ENCODE results near the gene GPR137. TPM values are rescaled to one million over a fixed set of nuclear protein-coding genes. Genes with fewer than 3 reads are reported as not detected.

The GPR137 gene, protein sequence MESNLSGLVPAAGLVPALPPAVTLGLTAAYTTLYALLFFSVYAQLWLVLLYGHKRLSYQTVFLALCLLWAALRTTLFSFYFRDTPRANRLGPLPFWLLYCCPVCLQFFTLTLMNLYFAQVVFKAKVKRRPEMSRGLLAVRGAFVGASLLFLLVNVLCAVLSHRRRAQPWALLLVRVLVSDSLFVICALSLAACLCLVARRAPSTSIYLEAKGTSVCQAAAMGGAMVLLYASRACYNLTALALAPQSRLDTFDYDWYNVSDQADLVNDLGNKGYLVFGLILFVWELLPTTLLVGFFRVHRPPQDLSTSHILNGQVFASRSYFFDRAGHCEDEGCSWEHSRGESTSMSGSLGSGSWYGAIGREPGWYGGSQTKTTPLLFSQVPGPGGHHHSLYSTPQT
- 3.9 and 6.4 TPM in 2 replicates for total RNA-seq

DNA sequence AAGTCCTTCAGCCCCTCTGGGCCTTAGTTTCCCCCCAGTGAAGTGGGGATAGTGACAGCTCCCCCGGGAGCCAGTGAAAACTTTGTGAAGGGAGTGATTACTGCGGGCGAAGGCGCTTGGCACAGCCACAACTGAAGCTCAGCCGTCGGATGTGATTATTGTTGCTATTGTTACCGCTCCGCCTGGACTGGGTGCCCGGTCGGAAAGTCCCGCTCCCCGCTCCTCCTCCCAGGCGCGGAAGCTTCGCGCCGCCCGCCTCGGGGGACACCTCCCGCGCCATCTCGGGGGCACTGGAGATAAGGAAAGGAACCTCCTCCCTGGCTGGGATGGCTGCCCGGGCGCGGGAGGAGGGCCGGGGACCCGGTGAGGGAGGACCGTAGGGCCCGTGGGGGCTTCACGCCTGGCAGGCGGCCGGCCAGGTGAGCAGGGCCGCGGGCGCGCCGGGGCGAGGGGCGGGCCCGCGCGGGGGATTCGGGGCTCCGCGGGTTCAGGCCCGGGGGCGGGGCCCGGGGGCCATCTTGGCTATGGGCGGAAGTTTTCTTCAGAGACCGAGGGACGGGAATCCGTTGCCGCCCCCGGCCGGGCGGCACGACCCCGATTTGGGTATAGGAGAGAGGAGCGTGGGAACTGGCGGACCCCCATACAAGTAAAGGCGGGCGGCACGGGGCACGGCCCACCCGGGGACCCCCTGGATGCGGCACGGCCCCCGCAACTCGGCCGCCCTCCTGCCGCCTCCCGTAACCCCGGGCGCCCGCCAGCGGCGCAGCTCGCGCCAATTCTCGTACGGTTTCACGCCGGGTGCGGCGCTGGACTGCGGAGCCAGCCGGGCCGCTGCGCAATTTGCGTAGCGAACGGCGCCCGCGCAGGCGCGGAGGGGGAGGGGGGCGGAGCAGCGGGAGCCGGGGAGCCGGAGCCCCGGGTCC is at the start of gene GPR137:
Gene GPR137, plus strand, starts transcription at position 887 of the 923 bp plus-strand sequence. CDS start 677 bp downstream, outside the sequence.

DNA sequence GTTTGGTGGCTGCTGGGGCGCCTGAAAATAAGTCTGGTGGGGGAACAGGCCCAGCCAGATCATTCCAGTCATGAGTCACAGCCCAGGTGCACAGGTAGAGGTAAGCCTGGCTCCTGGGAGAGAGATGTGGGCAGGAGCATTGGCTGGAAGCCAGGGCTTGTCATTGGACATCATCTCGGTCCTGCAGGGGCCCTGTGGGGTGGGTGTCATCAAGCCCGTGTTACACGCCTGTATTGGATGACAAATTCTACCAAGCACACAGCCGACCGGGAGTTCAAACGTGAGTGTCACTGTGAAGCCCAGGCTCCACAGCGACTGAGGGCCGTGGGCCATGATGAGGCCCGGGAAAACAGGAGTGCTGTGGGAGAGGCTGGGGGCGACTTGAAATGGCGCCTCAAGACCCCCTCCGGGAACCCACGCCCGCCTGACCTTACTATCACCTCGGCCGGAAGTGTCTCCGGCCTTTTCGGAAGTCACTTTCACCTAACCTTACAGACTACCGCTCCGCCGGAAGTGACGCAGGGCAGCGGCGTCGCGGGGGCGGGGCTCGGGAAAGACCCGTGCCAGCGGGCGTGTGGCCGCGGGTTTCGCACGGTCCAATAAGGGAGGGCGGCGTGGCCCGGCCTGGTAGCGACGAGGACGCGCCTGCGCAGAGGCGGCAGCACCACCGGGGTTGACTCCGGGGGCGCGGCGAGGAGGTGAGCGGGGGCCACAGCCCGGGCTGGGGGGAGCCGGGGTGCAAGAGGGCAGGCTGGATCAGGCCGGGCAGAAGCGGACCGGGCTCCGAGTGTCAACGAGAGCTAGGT is 45.0 kb upstream of the GPR137 start, which contains the start of gene FKBP2:
Gene FKBP2, plus strand, starts transcription at position 661 of the 806 bp plus-strand sequence. CDS start 1,293 bp downstream, outside the sequence.

DNA sequence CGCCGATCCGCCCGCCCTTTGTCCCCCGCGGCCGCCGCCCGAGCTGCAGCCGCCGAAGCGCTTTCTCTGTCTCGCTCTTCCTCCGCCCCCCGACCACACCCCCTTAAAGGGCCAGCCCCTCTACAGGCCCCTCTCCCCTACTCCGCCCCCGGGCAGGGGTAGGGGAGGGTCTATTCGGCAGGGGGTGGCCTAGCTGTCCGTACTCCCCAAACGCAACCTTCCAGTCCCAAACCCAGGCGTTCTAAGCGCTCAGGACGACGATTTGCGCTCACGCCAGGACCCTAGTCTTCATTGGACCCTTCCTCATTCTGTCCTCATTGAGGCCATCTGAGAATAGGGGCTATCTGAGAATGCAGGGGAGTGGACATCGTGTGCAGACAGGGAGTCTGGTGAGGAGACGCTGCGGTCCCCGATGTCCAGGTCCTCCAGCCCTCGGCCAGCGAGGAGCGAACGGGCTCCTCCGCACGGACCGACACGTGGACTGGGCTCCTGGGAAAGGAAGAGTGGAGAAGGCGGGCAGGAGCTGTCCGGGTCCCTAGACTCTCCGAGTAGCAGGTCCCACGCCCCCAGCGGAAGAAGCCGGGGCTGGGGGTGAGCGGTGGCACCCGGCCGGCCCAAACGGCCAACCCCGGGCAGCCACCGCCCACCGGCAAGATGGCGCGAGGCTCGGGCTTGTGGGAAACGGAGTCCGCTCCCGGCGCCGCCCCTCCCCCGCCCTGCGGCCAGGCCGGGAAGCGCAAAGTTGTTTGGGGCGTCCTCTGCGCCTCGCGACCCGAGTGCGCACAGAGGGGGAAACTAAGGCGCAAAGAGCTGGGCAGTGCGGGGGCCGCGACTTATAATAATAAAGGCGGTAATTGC is 38.5 kb upstream of the GPR137 start, which contains the start of gene PPP1R14B:
Gene PPP1R14B, minus strand, starts transcription at position 73 of the 858 bp plus-strand sequence. CDS start 270 bp downstream, outside the sequence.

DNA sequence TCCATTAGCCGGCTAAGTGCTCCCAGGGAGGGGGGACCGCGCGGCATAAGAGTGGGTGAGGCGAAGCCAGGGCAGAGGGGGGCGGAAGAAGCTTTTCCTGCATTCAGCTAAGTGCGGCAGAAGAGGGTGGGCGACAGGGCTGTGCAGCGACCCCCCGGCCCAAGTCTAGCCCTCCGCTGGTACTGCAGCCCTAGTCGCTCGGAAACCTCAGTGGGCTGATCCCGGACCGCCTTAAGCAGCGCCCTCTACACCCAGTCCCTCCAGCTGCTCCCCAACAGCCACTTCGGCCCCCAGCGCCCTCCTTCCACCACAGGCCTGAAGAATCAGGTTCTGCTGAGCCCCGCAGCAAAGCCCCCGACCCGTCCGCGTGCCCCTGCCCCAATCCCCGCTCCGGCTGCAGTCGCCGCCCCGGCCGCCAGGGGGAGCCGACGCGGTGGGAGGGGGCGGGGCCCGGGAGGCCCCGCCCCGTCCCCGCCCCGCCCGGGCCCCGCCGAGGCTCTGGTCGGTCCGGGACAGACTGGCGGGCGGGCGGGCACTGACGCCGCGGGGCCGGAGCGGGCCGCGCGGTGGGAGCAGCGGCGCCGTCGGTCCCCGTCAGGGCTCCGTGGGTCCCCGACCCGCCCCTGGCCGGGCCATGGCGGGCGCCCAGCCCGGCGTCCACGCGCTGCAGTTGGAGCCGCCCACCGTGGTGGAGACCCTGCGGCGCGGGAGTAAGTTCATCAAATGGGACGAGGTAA is 34.5 kb upstream of the GPR137 start, which contains the start of gene PLCB3:
Gene PLCB3, plus strand, starts transcription at position 515 of the 737 bp plus-strand sequence. Its CDS starts 120 bp downstream, at position 635.

DNA sequence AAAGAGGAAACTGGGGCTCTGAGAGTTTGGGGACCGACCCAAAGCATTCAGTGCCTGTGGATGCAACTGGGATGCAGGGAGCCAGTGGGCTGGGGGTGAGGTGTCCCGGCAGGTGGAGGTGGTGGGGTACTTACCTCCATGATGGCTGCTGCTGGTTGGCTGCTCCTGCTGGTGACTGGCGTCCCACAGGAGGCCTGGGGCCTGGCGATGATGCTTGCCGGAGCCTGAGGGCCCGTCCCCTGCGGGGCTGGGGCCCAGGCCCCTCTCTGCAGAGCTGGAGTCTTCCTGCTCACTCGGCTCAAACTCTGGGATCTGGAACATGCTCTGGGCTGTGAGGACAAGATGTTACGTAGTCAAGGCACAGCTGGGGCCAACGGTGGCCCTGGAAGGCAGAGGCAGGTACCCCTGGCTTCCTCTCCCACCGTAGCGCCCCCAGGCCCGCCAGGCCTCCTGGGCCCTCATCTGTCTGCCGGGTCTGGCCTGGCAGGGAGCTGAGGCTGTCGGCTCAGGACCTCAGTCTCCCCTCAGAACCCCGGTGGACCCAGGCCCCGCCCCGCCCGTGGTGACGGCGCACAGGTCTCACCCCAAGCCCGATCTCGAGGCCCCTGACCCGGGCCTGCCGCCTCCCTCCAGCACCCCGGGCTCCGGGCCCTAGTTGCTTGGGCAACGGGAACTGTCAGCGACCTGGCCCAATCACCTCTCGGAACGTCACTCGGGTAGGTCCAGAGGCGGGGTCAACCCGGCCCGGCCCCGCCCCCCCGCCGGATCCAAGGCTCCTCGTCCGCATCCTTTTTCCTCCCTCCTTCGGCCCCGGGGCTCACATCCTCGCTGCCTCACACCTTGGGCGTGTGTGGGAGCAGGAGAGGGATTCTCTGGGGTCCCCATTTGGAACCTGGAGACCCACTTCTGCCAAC is 1.3 kb upstream of the GPR137 start, which contains the start of gene BAD:
Gene BAD, minus strand, starts transcription at position 618 of the 914 bp plus-strand sequence. Its CDS starts 297 bp downstream, at position 321.

DNA sequence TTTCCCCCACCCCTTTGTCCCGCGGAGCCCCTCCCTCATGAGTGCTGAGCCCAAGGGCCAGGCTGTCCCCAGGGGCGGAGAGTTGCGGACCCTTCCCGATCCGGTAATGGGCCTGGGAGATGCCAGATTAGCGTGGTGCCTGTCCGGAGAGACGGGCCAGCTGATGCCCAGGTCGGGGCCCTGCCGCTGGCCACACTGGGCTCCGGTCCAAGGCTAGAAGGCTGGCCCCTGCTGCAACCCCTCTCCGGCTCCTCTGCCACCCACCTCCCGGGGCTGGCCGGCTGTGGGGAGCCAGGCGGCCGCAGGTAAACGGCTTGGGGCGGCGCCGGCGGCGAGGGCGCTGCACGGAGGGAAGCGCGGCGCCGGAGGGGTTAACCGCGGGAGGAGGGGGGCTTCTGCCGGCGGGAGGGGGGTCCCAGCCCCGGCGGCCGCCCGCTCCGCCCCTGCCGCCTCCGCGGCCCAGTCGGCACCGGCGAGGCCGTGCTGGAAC is 5.7 kb downstream of the GPR137 start, which contains the start of gene KCNK4:
Gene KCNK4, plus strand, starts transcription at position 41 of the 490 bp plus-strand sequence. CDS start 1,717 bp downstream, outside the sequence.

DNA sequence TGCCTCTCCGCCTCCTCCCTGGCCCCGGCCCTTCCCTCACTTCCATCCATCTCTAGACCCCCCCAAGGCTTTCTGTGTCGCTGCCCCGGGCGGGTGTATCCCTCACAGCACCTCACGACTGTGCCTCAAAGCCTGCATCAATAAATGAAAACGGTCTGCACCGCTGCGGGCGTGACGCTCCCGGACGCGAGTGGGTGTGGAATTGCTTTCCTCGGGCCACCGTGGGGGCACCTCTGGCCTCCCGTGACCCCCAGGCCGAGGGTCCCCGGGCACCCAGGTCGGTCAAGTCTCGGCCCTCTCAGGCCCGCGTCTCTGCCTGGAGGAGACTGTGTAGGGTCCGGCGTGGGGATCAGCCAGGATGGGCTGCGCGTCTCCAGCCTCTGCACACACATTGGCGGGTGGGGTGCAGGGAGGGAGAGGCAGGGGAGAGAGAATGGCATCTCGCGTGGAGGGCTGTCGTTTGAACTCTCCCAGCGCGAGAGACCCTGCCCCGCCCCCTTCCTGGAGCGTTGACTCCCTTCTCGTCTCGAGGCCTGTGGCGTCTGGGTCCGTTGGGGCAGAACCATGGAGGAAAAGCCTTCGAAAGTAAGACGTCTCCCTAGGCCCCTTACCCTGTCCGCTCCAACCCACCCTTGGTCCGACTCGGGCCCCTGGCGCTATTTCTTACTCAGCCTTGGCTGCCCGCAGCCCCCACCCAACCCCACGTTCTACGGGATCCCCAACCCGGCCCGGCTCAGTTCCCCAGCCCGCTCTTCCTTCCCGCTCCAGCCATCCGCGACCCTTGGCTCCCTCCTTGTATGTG is 14.4 kb downstream of the GPR137 start, which contains the start of gene CATSPERZ:
Gene CATSPERZ, plus strand, starts transcription at position 512 of the 802 bp plus-strand sequence. Its CDS starts 53 bp downstream, at position 565.

DNA sequence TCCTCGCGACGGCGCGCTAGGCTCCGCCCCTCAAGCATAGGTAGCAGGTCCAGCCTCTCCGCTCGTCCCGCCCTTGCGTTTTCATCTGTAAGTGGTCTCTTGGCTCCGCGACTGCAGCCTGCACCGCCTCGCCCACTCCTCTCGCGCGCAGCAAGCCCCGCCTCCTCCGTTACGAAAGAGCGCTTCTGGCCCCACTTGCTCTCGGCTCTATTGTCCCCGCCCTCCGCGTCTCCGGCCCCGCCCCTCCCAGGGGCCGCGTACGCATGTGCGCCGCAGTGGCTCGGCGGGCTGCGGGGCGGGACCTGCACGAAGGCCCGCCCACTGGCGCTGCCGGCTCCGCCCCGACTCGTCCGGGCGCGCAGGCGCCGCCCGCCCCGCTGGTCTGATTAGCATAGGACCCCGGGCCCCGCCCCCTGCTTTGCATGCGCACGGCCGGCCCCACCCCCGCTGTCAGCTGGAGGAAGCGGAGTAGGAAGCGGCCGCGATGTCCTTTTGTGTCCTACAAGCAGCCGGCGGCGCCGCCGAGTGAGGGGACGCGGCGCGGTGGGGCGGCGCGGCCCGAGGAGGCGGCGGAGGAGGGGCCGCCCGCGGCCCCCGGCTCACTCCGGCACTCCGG is 19.5 kb downstream of the GPR137 start, which contains the start of gene ESRRA:
Gene ESRRA, plus strand, starts transcription at position 450 of the 616 bp plus-strand sequence. CDS start 1,656 bp downstream, outside the sequence.

DNA sequence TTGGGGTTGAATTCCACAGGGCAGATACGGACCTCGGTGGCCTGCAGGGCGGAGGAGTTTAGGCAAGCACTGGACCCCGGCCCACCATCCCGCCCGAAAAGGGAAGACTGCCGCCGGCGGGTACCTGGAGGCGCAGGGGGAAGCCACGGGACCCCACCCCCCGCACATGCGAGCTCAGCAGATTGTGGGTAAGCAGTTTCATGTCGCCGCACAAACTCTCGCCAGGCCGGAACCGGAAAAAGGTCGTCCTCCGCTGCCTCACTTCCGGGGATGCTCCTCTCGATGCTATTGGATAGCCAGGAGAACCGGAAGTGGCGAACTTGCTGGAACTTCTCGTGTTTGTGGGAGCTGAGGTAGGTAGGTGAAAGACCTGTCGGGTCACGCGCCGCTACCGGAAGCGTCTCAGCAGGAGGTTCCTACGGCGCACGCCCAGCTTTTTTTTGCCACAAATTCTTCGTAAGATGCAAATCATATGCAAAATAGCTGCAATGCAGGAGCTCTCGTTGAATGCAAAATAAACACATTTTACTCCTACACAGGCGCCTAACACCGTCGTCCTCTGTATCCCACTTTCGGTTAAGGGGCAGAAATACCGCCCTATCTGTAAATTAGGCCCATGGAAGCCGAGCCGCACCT is 31.8 kb downstream of the GPR137 start, which contains the start of gene TRMT112:
Gene TRMT112, minus strand, starts transcription at position 235 of the 636 bp plus-strand sequence. Its CDS starts 33 bp downstream, at position 202.

DNA sequence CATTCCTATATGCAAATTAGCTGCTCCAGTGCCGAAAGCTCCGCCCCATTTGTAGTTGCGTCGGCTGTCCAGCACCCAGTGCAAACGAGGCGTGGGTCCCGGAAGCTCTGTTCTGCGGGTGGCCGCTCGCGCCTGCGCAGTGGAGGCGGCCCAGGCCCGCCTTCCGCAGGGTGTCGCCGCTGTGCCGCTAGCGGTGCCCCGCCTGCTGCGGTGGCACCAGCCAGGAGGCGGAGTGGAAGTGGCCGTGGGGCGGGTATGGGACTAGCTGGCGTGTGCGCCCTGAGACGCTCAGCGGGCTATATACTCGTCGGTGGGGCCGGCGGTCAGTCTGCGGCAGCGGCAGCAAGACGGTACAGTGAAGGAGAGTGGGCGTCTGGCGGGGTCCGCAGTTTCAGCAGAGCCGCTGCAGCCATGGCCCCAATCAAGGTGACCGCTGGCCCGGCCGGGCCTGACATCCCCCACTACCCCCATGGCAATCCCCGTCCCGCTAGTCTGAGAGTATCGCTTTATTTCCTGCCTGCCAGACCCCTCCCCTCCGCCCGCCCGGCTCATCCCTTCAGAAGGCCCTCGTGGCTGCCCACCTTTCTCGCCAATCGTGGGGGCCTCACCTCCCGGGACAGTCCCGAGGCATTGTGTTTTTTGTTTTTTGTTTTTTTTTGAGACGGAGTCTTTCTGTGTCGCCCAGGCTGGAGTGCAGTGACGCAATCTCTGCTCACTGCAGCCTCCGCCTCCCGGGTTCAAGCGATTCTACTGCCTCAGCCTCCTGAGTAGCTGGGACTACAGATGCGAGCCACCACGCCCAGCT is 32.5 kb downstream of the GPR137 start, which contains the start of gene PRDX5:
Gene PRDX5, plus strand, starts transcription at position 161 of the 805 bp plus-strand sequence. Its CDS starts 95 bp downstream, at position 256.

Other genes starting within 250 kb of the GPR137 start
- gene FLRT1, start 249.9 kb upstream of the GPR137 start, total RNA-seq, result not detected in 2 replicates
- gene MACROD1, start 119.7 kb upstream of the GPR137 start, total RNA-seq, result 28.3 and 44.1 TPM in 2 replicates
- gene STIP1, start 99.7 kb upstream of the GPR137 start, total RNA-seq, result 98.9 and 144 TPM in 2 replicates
- gene FERMT3, start 79.1 kb upstream of the GPR137 start, total RNA-seq, result 0.96 and 1.3 TPM in 2 replicates
- 33.5 and 64.8 TPM in 2 replicates for gene TRPT1, start 59.7 kb upstream of the GPR137 start, total RNA-seq
- 72.5 and 84.8 TPM in 2 replicates for gene NUDT22, start 59.6 kb upstream of the GPR137 start, total RNA-seq
- 4.1 and 7.0 TPM in 2 replicates for gene DNAJC4, start 55.3 kb upstream of the GPR137 start, total RNA-seq
- 14.9 and 22.2 TPM in 2 replicates for gene VEGFB, start 51.3 kb upstream of the GPR137 start, total RNA-seq
- 45.2 and 70.1 TPM in 2 replicates for gene FKBP2, start 44.8 kb upstream of the GPR137 start, total RNA-seq
- 389 and 401 TPM in 2 replicates for gene PPP1R14B, start 38.9 kb upstream of the GPR137 start, total RNA-seq
- gene PLCB3, start 34.3 kb upstream of the GPR137 start, total RNA-seq, result 29.4 and 63.6 TPM in 2 replicates
- gene BAD, start 1.2 kb upstream of the GPR137 start, total RNA-seq, result 88.2 and 97.6 TPM in 2 replicates
- gene KCNK4, start 5.5 kb downstream of the GPR137 start, total RNA-seq, result not detected in 2 replicates
- 0.48 TPM in 1 of 2 replicates, not detected in the other for gene CATSPERZ, start 14.5 kb downstream of the GPR137 start, total RNA-seq
- 131 and 162 TPM in 2 replicates for gene ESRRA, start 19.7 kb downstream of the GPR137 start, total RNA-seq
- gene TRMT112, start 31.7 kb downstream of the GPR137 start, total RNA-seq, result 255 and 420 TPM in 2 replicates
- gene PRDX5, start 32.3 kb downstream of the GPR137 start, total RNA-seq, result 374 and 392 TPM in 2 replicates
- 2.4 and 7.7 TPM in 2 replicates for gene CCDC88B, start 54.4 kb downstream of the GPR137 start, total RNA-seq
- 54.9 and 61.6 TPM in 2 replicates for gene RPS6KA4, start 73.3 kb downstream of the GPR137 start, total RNA-seq